HepG2 (cell line): ENCODE results near the gene ST6GALNAC2. TPM values are rescaled to one million over a fixed set of nuclear protein-coding genes. Genes with fewer than 3 reads are reported as not detected.

Experiments
- CBFB ChIP-seq: sonication (generic); formaldehyde crosslinking; IDR thresholded peaks from 2 replicates; pipeline ENCODE4 v1.4.0; 2020; ENCODE audit warnings: missing genetic modification reagents
- CCAR2 ChIP-seq: fragments of 200-400 bp; formaldehyde crosslinking; optimal IDR thresholded peaks from 2 replicates; pipeline ENCODE3; 2018; ENCODE audit warnings: low read depth, mild to moderate bottlenecking, low read length, moderate library complexity
- KLF6 ChIP-seq: IDR thresholded peaks from 2 replicates; pipeline ENCODE4 v1.8.0; 2016; ENCODE audit warnings: missing biosample characterization, missing genetic modification reagents
- LBX2 ChIP-seq: sonication (generic); formaldehyde crosslinking; IDR thresholded peaks from 2 replicates; pipeline ENCODE4 v1.5.0; 2020; ENCODE audit warnings: missing genetic modification reagents, mild to moderate bottlenecking, borderline replicate concordance
- MAZ ChIP-seq, 2 experiments: sonication (generic) in 1 of 2; formaldehyde crosslinking in 1 of 2; IDR thresholded peaks; 2 replicates each; pipeline versions ENCODE4 v1.5.0 to v1.6.1; 2012 to 2020; ENCODE audit warnings: low read depth in 2 of 2, mild to moderate bottlenecking in 2 of 2, borderline replicate concordance in 1 of 2, improper control_type of control experiment in 1 of 2, low read length in 1 of 2, missing genetic modification reagents in 1 of 2, moderate library complexity in 1 of 2
- MEIS1 ChIP-seq: sonication (generic); formaldehyde crosslinking; IDR thresholded peaks from 2 replicates; pipeline ENCODE4 v1.9.0; 2021; ENCODE audit warnings: mild to moderate bottlenecking, missing genetic modification reagents, moderate library complexity, borderline replicate concordance
- MXI1 ChIP-seq: IDR thresholded peaks from 3 replicates; pipeline ENCODE4 v1.6.1; 2012; ENCODE audit warnings: low read depth, low read length, inconsistent platforms, borderline replicate concordance
- NFYC ChIP-seq: IDR thresholded peaks from 2 replicates; pipeline ENCODE4 v1.6.1; 2016; ENCODE audit warnings: missing genetic modification reagents, missing compliant biosample characterization
- RCOR2 ChIP-seq: IDR thresholded peaks from 2 replicates; pipeline ENCODE4 v1.6.1; 2016; ENCODE audit warnings: missing biosample characterization, missing genetic modification reagents
- RFX5 ChIP-seq: IDR thresholded peaks from 2 replicates; pipeline ENCODE4 v1.6.1; 2011; ENCODE audit warnings: low read depth, low read length, improper control_type of control experiment
- SAFB2 ChIP-seq: sonication (generic); formaldehyde crosslinking; IDR thresholded peaks from 2 replicates; pipeline ENCODE4 v1.5.1; 2020; ENCODE audit warnings: missing genetic modification reagents, low read depth, mild to moderate bottlenecking, borderline replicate concordance
- ZBTB3 ChIP-seq: sonication (generic); formaldehyde crosslinking; IDR thresholded peaks from 2 replicates; pipeline ENCODE4 v1.4.0; 2020; ENCODE audit warnings: low read depth, mild to moderate bottlenecking, moderate library complexity, missing genetic modification reagents, borderline replicate concordance
- ZNF180 ChIP-seq: sonication (generic); formaldehyde crosslinking; IDR thresholded peaks from 2 replicates; pipeline ENCODE4 v1.4.0; 2020; ENCODE audit warnings: low read depth, missing genetic modification reagents, borderline replicate concordance
- ZNF274 ChIP-seq: sonication (generic); formaldehyde crosslinking; IDR thresholded peaks from 2 replicates; pipeline ENCODE4 v1.5.1; 2020; ENCODE audit warnings: mild to moderate bottlenecking, missing genetic modification reagents
- ZNF362 ChIP-seq: sonication (generic); formaldehyde crosslinking; IDR thresholded peaks from 2 replicates; pipeline ENCODE4 v1.4.0; 2020; ENCODE audit warnings: missing genetic modification reagents, mild to moderate bottlenecking, borderline replicate concordance
- ZNF619 ChIP-seq: sonication (generic); formaldehyde crosslinking; IDR thresholded peaks from 2 replicates; pipeline ENCODE4 v1.4.0; 2020; ENCODE audit warnings: mild to moderate bottlenecking, missing genetic modification reagents
- ZNF710 ChIP-seq: sonication (generic); formaldehyde crosslinking; IDR thresholded peaks from 2 replicates; pipeline ENCODE4 v1.5.0; 2020; ENCODE audit warnings: mild to moderate bottlenecking, missing genetic modification reagents, borderline replicate concordance
- ZSCAN5A ChIP-seq: sonication (generic); formaldehyde crosslinking; IDR thresholded peaks from 2 replicates; pipeline ENCODE4 v1.8.0; 2022; ENCODE audit warnings: mild to moderate bottlenecking, missing genetic modification reagents, borderline replicate concordance
- polyA plus RNA-seq, 8 experiments: library from polyadenylated mRNA; depleted of rRNA in 3 of 8; stranded (reverse) in 7 of 8; unstranded in 1 of 8; fragments of >200 nt; fragmentation: Illumina TruSeq in 4 of 8; extraction: Trizol in 4 of 8; gene quantifications; 2 replicates each; pipeline versions ENCODE4 v1.2.1 to v1.2.3, GENCODE V29; 2011 to 2016; ENCODE audit warnings: low read depth in 4 of 8, missing spikeins in 1 of 8, mixed read lengths in 1 of 8; ENCODE audit not compliant: insufficient read depth in 1 of 8
- total RNA-seq, 5 experiments: library from RNA; depleted of rRNA; stranded (reverse); fragments of >200 nt; fragmentation: Illumina TruSeq; extraction: Trizol; gene quantifications; 2 replicates each; pipeline ENCODE4 v1.2.3, GENCODE V29; 2016; ENCODE audit warnings: low read depth in 1 of 5
- TF ChIP-seq, protein P1 (sequence below): sonication (generic); formaldehyde crosslinking; IDR thresholded peaks from 2 replicates; pipeline ENCODE4 v1.5.0; 2020; ENCODE audit warnings: missing genetic modification reagents
- TF ChIP-seq, protein P2 (sequence below): sonication (generic); formaldehyde crosslinking; conservative IDR thresholded peaks from 2 replicates; pipeline ENCODE4 v1.8.0; 2022; ENCODE audit warnings: low read depth, missing genetic modification reagents

Gene ST6GALNAC2
- total and polyA plus RNA-seq, 2 of the 13 experiments (the other 11 are each of a cell fraction or from before 2014, with no cell fraction given): 0.12 to 0.49 TPM

- TF ChIP-seq ZSCAN5A (no peak), ZBTB3 (CRISPR knock-in tag) (no peak), ZNF180 (CRISPR knock-in tag) (no peak), CCAR2 (no peak), ZNF619 (no peak), ZNF710 (CRISPR knock-in tag) (0 out of 2 replicates have a peak, but pooled peaks have one; percentile 8), MXI1 (no peak), ZNF274 (no peak), LBX2 (CRISPR knock-in tag) (no peak), NFYC (peak; percentile 91), RCOR2 (CRISPR knock-in tag) (no peak), RFX5 (no peak), MEIS1 (no peak), SAFB2 (CRISPR knock-in tag) (no peak), KLF6 (CRISPR knock-in tag) (peak; percentile 46; the same call in 1 of the 2 replicates), CBFB (CRISPR knock-in tag) (no peak), MAZ (IDR thresholded peaks at IDR 0.05; ENCODE audit: borderline replicate concordance, low read depth, low read length) (no peak), MAZ (CRISPR knock-in tag; IDR thresholded peaks at IDR 0.05; ENCODE audit: low read depth) (no peak), ZNF362 (peak; percentile 43; the same call in 1 of the 2 replicates)
- TF ChIP-seq, protein P1, sequence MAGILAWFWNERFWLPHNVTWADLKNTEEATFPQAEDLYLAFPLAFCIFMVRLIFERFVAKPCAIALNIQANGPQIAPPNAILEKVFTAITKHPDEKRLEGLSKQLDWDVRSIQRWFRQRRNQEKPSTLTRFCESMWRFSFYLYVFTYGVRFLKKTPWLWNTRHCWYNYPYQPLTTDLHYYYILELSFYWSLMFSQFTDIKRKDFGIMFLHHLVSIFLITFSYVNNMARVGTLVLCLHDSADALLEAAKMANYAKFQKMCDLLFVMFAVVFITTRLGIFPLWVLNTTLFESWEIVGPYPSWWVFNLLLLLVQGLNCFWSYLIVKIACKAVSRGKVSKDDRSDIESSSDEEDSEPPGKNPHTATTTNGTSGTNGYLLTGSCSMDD (CRISPR knock-in tag): no peak
- TF ChIP-seq, protein P2, sequence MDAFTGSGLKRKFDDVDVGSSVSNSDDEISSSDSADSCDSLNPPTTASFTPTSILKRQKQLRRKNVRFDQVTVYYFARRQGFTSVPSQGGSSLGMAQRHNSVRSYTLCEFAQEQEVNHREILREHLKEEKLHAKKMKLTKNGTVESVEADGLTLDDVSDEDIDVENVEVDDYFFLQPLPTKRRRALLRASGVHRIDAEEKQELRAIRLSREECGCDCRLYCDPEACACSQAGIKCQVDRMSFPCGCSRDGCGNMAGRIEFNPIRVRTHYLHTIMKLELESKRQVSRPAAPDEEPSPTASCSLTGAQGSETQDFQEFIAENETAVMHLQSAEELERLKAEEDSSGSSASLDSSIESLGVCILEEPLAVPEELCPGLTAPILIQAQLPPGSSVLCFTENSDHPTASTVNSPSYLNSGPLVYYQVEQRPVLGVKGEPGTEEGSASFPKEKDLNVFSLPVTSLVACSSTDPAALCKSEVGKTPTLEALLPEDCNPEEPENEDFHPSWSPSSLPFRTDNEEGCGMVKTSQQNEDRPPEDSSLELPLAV (CRISPR knock-in tag): no peak
These were observed 27.6 kb upstream of the ST6GALNAC2 start (continued) for GRCh38 chr17:76612977-76613851.
